22Rv1 (cell line): ENCODE results near the gene C19orf33.

Source experiments
- H3K27ac ChIP-seq: fragments of 450-650 bp; 2 replicates; pipeline ENCODE4 v1.5.1; 2017
- ZFX ChIP-seq: fragments of 450-650 bp; IDR thresholded peaks from 2 replicates; pipeline ENCODE4 v1.6.1; 2017; ENCODE audit warnings: antibody characterized with exemption, borderline replicate concordance
- TF ChIP-seq, protein P1 (sequence below): fragments of 450-650 bp; IDR thresholded peaks from 2 replicates; pipeline ENCODE4 v1.5.1; 2017; ENCODE audit warnings: mild to moderate bottlenecking

The C19orf33 gene

DNA sequence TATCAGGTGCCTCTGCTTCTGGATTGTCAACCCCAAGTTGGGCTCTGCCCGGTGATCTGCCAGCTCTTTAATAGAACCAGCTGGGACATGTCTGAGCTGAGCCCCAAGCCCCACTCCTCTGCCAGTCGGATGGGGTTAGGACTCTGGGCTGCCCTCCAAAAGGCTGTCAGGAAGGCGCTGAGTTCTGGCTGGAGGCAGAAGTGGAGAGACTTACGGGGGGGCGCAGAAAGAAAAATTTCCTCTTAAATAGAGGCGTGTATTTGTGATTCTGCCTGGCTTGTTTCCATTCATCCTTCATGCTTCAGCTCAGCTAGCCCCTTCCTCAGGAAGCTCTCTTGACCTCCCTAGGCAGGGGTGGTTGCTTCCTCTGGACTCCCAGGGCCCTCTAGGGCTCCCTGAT lies 14.6 kb downstream of the C19orf33 start:
- no peak for TF ChIP-seq ZFX
- TF ChIP-seq, protein P1, sequence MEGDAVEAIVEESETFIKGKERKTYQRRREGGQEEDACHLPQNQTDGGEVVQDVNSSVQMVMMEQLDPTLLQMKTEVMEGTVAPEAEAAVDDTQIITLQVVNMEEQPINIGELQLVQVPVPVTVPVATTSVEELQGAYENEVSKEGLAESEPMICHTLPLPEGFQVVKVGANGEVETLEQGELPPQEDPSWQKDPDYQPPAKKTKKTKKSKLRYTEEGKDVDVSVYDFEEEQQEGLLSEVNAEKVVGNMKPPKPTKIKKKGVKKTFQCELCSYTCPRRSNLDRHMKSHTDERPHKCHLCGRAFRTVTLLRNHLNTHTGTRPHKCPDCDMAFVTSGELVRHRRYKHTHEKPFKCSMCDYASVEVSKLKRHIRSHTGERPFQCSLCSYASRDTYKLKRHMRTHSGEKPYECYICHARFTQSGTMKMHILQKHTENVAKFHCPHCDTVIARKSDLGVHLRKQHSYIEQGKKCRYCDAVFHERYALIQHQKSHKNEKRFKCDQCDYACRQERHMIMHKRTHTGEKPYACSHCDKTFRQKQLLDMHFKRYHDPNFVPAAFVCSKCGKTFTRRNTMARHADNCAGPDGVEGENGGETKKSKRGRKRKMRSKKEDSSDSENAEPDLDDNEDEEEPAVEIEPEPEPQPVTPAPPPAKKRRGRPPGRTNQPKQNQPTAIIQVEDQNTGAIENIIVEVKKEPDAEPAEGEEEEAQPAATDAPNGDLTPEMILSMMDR, result no peak
- no peak overlapping the region for H3K27ac ChIP-seq

DNA sequence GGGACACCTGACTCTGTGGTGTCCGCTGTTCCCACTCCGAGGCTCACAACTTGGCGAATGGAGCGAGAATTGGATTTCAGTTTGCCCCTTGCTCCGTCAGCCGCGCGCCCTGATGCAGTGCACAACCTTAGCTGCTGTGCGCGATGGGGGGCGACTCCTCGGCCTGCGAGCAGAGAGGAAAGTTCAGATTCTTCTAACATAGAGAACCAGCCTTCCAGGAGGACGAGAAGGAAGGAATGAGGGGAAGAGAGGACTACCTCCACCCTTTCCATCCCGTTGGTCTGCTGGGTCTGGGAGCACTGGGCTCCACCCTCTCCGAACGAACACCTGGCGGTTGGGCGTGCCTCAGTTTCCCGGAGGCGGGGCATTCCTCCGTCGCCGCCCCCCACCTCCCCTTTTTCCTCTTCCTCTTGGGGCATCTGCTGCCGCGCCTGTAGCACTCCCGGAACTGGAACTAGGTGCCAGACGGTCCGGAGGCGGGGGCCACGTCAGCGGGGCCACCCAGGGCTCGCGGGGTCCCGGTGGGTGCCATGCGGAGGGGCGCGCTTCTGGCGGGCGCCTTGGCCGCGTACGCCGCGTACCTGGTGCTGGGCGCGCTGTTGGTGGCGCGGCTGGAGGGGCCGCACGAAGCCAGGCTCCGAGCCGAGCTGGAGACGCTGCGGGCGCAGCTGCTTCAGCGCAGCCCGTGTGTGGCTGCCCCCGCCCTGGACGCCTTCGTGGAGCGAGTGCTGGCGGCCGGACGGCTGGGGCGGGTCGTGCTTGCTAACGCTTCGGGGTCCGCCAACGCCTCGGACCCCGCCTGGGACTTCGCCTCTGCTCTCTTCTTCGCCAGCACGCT lies 15.6 kb downstream of the C19orf33 start, which contains the start of gene KCNK6:
TSS of gene KCNK6 (plus strand) at position 425 of the 838 bp plus-strand sequence. CDS start at position 531, 106 bp downstream.
- TF ChIP-seq ZFX, result no peak
- TF ChIP-seq, protein P1, result no peak
- no peak within 1 kb of the TSS for H3K27ac ChIP-seq

DNA sequence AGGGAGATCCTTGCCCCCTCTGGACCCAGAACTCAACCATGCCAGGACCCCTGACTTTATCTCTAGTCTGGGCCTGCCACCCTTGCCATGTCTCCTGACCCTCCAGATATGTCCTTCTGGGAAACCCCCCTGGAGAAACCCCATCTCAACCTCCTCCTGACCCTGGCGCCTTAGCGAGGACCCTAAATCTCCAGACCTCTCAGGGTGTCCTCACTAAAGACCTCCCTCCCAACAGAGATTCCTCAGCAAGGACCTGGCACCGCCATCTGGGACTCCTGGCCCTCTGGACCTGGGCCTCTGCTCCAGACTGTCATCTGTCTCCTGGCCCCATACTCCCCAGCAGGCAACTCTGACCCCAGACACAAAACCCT lies 16.9 kb downstream of the C19orf33 start:
- no peak for TF ChIP-seq ZFX
- TF ChIP-seq, protein P1, result no peak
- H3K27ac ChIP-seq, result no peak overlapping the region

DNA sequence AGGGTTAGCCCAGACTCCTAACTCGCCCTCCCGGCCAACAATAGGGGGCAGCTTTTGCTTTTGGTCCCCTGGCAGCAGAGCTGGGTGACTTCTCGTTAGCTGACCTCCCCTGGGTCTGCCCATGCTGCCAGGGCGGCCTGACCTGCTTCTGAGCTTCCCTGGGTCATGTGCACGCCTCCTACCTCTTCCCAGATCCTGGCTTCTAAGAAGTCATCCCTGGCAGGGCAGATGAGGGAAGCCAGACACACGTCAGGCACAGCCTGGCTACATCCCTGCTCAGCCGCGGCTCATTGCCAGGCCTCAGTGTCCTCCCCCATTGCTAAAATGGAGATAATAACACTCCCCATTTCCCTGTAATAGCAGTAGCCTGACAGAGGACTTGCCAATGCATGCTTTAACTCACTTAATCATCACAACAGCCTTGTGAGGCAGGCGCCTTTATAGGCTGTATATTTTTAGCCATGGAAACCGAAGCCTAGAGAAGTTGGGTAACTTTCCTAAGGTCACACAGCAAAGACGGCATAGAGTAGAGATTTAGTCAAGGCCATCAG lies 17.7 kb downstream of the C19orf33 start:
- TF ChIP-seq, protein P1, result no peak
- TF ChIP-seq ZFX, result no peak
- H3K27ac ChIP-seq, result no peak overlapping the region

DNA sequence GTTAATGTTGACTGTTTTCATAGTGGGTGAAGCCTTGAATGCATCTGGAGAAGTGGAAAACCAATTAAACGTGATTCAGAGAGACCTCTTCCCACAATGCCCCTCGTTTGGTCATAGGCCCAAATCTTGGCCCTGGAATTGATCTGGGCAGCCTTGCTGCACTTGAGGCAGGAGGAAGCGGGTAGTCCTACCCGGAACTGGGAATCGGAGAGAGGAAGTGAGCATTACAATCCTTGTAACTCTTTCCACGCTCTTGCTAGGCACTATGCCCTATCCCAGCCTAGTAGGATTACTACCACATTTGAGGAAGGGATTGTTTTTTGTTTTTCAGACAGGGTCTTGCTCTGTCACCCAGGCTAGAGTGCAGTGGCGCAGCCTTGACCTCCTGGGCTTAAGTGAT lies 19.2 kb downstream of the C19orf33 start:
- no peak overlapping the region for H3K27ac ChIP-seq
- no peak for TF ChIP-seq ZFX
- TF ChIP-seq, protein P1, result no peak

DNA sequence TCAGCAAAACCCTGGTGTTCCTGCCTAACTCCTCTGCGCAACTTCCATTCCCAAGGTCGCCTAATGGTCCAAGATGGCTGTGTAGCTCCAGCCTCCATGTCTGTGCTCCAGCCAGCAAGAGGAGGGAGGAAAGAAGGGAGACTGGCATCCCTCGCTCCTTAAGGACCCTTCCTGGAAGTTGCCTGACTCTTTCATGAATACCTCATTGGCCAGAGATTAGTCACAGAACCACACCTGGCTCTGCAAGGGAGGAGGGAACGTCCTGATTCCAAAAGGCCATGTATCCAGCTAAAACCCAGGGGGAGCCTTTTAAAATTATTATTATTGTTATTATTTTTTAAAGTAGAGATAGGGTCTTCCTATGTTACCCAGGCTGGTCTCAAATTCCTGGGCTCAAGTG lies 20.4 kb downstream of the C19orf33 start:
- TF ChIP-seq ZFX, result no peak
- TF ChIP-seq, protein P1, result no peak
- H3K27ac ChIP-seq, result no peak overlapping the region

DNA sequence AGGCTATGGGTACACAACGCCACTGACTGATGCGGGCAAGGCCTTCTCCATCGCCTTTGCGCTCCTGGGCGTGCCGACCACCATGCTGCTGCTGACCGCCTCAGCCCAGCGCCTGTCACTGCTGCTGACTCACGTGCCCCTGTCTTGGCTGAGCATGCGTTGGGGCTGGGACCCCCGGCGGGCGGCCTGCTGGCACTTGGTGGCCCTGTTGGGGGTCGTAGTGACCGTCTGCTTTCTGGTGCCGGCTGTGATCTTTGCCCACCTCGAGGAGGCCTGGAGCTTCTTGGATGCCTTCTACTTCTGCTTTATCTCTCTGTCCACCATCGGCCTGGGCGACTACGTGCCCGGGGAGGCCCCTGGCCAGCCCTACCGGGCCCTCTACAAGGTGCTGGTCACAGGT lies 22.5 kb downstream of the C19orf33 start:
- H3K27ac ChIP-seq, result no peak overlapping the region
- no peak for TF ChIP-seq ZFX
- TF ChIP-seq, protein P1, result no peak
